A673 (cell line): ENCODE measurements around the gene C17orf78.

ENCODE experiments used
- CTCF ChIP-seq: fragments of 300-800, 200-600 bp; sonication (generic); conservative IDR thresholded peaks from 2 replicates; pipeline ENCODE4 v1.5.1; 2017; ENCODE audit warnings: low read depth, mild to moderate bottlenecking, antibody characterized with exemption, low read length, moderate library complexity, mixed read lengths
- EZH2 ChIP-seq: fragments of 200-600 bp; sonication (generic); IDR thresholded peaks from 2 replicates; pipeline ENCODE4 v1.6.1; 2017; ENCODE audit warnings: borderline replicate concordance, low read depth, mild to moderate bottlenecking, mixed read lengths, antibody characterized with exemption, low read length; ENCODE audit not compliant: poor library complexity, severe bottlenecking

- TF ChIP-seq EZH2: no peak
- TF ChIP-seq CTCF: no peak
Observed at GRCh38 chr17:37392024-37392590, 16.3 kb downstream of the C17orf78 start.
